GM12892 (cell line): ENCODE data around the gene PDLIM1.

Experiments used
- DNase-seq: peaks from one replicate; pipeline ENCODE4 v3.0.0; 2011; ENCODE audit not compliant: insufficient read length
- FAIRE-seq: peaks from 2 replicates; lab custom pipeline; 2011; peaks lifted over from hg19 to GRCh38; lab: Jason Lieb, UNC
- POLR2A ChIP-seq: IDR thresholded peaks from 2 replicates; pipeline ENCODE4 v1.6.1; 2011; ENCODE audit warnings: low read depth, low read length, control low read depth
- POLR2AphosphoS5 ChIP-seq: IDR thresholded peaks from 2 replicates; pipeline ENCODE4 v1.6.1; 2011; ENCODE audit warnings: low read depth, low read length, control low read depth
- TAF1 ChIP-seq: IDR thresholded peaks from 2 replicates; pipeline ENCODE4 v1.6.1; 2011; ENCODE audit warnings: low read depth, mild to moderate bottlenecking, control low read depth, low read length, borderline replicate concordance

The PDLIM1 gene

DNA sequence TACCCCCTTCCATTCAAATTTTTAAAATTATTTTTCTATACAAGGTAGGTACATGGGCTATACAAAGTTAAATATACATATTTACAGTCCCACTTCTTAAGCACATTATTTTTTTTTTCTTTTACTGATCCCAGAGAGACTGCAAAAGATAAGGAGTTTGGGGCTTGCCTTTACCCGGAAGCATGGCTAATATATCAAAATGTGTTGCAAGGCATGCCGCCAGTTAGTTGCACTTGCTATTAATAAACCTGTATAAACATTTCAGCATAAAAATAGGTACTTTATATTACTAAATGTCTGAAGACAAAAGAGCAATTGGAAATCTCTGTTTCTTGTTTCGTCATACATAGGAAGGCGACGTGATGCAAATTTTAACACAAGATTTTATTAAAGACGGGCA lies 21.5 kb upstream of the PDLIM1 start:
- TF ChIP-seq POLR2AphosphoS5, result no peak
- TF ChIP-seq TAF1, result no peak
- TF ChIP-seq POLR2A, result no peak
- no peak for DNase-seq
- no peak for FAIRE-seq

GRCh38 chr10:95309958-95310357 lies 19.2 kb upstream of the PDLIM1 start:
- FAIRE-seq (peak; percentile 48), DNase-seq (no peak)
- TF ChIP-seq TAF1 (no peak), POLR2A (no peak), POLR2AphosphoS5 (no peak)

DNA sequence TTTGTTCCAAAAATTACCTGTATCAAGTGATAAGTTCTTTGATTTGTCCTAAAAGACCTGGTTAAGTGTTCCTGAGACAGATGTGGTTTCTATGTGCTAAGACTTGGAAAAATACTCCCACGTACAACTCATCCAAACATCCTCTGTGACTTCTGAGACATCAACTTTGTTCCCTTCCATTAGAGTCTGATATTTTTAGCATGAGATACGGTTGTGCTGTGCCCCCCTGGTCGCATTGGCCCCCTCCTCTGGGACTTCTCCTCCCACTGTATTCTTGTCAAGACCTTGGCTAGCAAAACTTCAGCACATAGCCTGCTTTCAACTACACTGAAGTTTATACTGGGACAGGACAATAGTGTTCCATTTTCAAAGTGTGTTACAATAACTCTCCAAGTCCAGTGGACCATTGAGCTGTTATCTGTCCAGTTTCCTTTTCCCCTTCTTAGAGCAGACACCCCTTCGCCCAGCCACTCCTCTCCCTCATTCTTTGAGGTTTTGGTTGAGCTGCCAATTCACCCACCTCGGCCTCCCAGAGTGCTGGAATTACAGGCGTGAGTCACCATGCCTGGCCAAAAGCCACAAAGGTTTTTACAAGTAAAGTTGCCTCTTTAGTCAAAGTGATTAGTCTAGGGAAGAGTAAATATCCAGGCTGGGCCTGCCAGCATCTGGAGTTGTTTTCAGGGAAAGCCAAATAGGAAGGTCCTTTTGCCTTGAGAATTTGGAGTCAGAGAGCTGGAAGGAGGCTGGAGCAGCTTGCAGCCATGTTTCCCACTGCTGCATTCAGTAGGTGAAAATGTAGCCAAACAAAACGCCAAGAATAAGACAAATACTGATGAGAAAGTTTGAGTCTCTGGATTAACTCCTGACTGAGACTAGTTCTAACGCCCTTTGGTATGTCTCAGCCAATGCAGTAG lies 17.8 kb upstream of the PDLIM1 start:
- TF ChIP-seq POLR2A, result no peak
- TF ChIP-seq TAF1, result no peak
- TF ChIP-seq POLR2AphosphoS5, result no peak
- no peak for DNase-seq
- FAIRE-seq, result peak; percentile 36

DNA sequence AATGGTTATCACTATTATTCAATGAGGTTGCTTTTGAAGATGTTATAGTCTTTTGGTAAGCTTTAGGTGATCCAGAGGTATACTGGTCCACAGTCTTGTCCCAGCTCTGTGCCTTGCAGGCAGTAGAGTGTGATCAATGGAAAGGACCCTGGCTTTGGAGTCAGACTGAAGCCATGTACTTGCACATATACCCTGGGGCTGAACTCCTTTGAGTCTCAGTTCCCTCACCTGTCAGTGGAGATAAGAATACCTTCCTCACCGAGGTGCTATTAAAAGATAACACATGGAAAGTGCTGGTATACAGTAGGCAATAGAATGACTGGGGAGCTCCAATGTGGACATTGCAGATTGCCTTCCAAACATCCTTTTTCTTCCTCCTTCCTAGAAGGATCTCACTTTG lies 16.0 kb upstream of the PDLIM1 start:
- DNase-seq (no peak), FAIRE-seq (no peak)
- TF ChIP-seq TAF1 (no peak), POLR2AphosphoS5 (no peak), POLR2A (no peak)

GRCh38 chr10:95306318-95306650 lies 15.5 kb upstream of the PDLIM1 start:
- DNase-seq (no peak), FAIRE-seq (no peak)
- TF ChIP-seq TAF1, result no peak
- TF ChIP-seq POLR2A, result no peak
- no peak for TF ChIP-seq POLR2AphosphoS5

DNA sequence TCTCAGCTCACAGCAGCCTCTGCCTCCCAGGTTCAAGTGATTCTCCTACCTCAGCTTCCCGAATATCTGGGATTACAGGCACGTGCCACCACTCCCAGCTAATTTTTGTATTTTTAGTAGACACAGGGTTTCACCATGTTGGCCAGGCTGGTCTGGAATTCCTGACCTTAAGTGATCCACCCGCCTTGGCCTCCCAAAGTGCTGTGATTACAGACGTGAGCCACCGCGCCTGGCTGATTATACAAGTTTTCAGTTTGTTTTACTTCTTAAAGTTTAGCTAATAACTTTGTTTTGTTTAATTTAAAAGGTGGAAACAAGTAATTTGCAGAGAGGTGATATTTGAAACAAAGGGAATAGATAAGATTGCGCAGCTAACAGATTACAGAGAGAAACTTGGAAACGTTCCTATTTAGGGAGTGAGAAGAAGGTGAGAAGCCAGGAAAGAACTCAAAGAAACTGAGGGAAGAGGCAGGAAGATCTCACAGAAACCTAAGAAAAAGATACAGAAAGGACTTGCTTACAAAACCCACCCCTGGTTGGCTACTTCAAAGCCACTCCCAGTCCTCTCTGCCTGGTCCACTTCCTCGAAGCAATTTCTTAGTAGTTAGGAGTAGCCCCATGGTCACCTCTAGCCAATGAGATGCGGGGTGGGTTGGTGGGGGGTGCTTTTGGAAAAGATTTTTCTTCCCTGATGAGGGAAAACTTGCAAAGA lies 15.0 kb upstream of the PDLIM1 start:
- FAIRE-seq, result no peak
- TF ChIP-seq POLR2A, result no peak
- TF ChIP-seq POLR2AphosphoS5, result no peak
- TF ChIP-seq TAF1, result no peak
- DNase-seq, result no peak

- DNase-seq, result no peak
- no peak for TF ChIP-seq POLR2A
- FAIRE-seq, result no peak
Measured at GRCh38 chr10:95304976-95305375, 14.2 kb upstream of the PDLIM1 start.

DNA sequence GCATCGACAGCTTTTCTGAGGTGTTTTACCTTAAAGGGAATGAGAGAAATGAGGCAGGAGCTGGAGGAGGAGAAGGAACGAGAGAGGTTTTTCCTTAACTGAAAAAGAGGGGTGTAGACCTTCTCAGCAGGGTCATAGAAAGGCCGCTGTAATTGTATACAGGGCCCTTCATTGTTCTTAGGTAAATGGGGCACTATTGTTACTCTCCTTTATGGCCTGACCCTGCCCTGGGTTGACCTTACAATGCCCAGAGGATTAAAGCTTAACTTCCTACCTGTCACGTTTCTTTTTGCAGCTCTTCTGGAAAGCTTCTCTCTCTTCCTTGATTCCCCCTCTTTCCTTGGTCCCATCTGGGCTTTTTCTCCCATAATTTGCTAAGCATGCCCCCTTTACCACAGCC lies 13.7 kb upstream of the PDLIM1 start:
- FAIRE-seq, result no peak
- TF ChIP-seq TAF1 (no peak), POLR2A (no peak), POLR2AphosphoS5 (no peak)

DNA sequence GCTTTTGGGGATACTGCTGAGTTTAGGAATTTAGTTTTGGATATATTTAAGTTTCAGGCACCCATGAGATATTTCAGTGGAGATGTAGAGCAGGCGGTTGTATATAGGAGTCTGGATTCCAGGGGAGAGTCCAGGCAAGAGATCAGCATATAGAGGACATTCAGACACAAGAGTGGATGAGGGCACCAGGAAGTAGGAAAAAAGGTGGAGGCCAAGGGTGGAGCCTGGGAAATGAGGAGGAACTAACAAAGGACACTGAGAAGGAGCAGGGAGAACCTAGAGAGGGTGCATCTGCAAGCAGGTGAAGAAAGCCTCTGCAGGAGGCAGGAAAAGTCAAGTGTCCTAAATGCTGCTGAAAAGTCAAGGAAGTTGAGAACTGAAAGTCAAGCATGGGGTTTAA lies 13.1 kb upstream of the PDLIM1 start:
- DNase-seq, result no peak
- no peak for TF ChIP-seq POLR2A
- no peak for TF ChIP-seq POLR2AphosphoS5
- TF ChIP-seq TAF1, result no peak
- FAIRE-seq, result no peak

More for the DNA sequence above, 13.7 kb upstream of the PDLIM1 start:
- DNase-seq, result no peak

- no peak for FAIRE-seq
- TF ChIP-seq POLR2A (no peak), TAF1 (no peak), POLR2AphosphoS5 (no peak)
- DNase-seq, result no peak
Measured at GRCh38 chr10:95303535-95303934, 12.7 kb upstream of the PDLIM1 start.

DNA sequence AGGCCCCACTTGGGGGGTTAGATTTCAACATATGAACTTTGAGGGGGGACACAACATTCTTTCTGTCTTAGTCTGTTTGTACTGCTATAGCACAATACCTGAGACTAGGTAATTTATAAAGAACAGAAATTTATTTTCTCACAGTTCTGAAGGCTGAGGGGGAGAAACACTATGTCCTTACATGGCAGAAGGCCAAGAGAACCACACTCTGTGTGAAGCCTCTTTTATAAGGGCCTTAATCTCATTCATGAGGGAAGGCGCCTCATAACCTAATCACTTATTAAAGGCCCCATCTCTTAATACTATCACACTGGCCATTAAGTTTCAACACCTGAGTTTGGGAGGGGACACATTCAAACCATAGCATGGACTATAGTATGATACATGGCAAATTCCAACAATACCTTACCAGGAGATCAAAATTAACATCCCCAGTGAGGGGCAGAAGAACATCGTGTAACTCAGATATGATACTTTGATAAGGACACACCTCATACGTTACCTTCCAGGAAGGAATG lies 9.3 kb upstream of the PDLIM1 start:
- no peak for FAIRE-seq
- TF ChIP-seq TAF1 (no peak), POLR2AphosphoS5 (no peak), POLR2A (no peak)

More for the DNA sequence above, 9.3 kb upstream of the PDLIM1 start:
- no peak for DNase-seq
